GM19452 (cell line): ENCODE data around the gene LAMC3.

ENCODE experiments used
- ATAC-seq: cut with Tn5 transposase; IDR thresholded peaks from one replicate; pipeline ENCODE4 v1.9.1; 2021; ENCODE audit not compliant: unreplicated experiment

Gene LAMC3

DNA sequence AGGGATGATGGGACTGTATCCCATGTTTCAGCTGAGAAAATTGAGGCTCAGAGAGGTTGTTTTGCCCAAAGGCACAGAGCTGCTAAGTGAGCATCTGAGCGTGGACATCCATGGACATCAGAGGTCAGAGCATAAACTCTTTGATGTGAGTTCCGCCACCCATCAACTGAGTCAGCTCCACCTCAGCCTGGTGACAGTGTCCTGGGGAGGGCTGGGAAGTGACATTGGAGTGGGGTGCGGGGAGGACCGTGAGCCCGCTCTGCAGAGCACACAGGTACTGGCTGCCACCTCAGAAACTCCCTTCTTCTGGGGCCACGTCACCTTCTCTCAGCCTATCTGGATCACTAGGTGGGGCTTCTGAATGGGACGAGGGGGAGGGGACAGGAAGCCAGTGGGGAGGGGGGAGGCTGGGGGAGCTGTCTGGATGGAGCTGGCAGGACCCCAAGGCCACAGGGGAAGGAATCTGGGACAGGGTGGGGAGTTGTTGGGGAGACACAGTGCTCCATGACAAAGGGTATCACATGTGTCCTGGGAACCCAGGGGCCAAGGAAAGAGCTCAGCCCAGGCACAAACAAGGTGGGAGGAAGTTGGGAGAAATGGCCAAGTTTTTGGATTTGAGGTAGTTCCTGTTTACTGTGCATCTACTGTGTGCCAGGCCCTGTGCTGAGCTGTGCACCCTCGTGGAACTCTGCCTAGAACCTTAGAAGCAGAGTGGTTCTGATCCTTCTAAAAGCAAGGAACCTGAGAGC is 2.5 kb downstream of the LAMC3 start:
- ATAC-seq: no peak

DNA sequence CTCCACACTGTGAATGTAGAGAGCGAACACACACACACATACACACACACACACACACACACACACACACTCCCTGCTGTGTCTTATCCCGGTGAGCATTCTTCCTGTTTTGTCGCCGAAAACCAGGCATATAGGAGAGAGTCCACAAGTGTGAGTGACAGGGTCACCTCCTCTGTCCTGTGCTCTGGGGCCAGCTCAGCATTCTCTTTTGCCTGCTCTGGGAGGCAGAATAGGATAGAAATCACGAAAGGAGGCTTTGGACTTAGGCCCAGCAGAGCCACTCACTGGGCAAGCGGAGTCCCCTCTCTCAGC is 3.0 kb downstream of the LAMC3 start:
- no peak for ATAC-seq

DNA sequence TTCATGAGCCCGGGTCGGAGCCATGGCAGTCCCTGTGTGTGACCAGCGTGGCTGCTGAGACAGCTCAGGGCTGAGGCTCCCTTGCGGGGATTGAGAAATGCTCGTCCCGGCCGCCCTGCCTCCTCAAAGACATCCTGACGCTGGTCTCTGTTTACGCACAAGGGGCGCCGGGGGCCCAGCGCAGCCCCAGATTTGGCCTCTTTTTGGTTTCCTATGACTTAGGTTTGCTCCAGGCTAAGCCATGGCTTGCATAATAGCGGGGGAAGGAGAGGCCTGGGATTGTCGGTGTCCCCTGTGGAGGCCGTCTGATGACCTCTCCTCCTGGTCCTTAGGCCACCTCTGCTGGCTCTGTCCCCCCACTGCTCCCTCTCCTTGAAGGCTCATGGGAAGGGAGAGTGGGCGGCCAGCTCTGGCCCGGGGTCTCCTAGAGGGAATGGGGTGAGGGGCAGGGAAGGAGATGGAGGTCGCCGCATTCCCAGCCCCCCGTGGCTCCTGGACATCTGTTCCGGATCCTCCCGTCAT is 3.5 kb downstream of the LAMC3 start:
- ATAC-seq: no peak

DNA sequence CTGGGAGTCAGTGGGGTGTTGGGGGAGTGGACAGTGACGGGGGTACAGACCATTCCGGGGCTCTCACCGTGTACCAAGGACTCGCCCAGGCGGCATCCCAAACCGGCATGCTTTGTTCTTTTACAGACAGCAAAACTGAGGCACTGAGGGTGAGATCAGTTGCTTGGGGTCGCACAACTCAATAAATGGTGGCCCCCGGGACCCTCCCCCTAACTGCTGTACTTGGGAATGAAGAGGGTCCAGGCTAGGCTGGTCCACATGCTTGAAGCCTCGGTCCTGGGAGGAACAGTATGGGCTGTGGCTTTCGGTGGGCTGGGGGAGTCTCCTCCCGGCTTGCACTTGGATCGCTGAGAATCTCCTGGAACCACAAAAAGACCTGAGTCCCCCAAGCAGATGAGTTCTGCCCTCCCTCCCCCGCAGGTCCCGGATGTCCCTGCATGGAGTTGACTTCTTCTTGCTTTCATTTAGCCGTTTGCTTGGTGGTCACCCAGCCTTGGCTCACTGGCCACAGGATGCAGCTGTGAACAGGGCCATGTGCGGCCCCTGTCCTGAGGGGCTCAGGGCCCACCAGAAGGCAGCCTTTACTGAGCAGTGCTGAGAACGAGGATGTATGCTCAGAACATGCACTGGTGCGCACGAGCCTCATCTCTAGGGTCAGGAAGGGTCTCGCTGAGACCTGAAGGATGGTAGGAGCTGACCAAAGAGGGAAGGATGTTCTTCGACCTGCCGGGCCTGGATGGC is 4.2 kb downstream of the LAMC3 start:
- no peak for ATAC-seq

DNA sequence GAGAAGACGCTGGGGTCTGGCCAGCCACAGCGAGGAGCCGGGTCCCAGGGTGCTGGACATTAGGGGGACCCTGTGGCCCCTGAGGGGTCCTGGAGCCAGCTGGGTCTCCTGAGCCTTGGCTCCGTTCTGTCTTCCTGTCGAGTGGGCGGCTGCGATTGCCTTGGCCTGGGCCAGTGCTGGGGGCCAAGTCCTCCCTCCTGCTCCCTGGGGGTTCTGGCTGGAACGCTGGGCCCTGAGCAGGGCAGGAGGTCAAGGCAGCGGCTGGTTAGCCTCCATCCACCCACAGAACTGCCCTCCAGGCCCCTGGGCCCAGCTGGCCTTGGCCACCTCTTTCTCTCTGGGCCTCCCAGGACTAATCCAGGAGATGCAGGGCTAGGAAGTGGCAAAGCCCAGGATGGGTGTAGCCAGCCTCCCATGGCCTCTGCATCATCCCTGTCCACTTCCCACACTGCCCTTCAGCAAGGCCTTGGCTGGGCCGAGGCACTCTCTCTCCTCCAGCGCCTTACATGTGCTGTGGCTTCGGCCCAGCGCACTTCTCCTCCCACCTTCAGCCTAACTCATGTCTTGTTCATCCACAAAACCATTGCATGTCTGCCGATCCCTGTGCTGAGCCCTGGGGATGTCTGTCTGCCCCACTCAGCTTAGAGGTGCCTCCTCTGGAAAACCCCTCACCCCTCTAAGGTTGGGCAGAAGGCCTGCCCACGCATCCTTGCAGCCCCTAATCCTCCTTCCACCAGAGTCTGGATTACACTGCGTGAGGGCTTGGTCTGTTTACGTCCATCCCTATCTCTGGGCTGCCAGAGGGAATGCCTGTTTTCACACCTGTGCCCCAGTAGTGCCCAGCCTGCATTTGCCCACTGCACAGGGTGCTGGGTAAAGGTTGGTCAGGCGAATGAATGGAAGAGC is 5.0 kb downstream of the LAMC3 start:
- no peak for ATAC-seq

DNA sequence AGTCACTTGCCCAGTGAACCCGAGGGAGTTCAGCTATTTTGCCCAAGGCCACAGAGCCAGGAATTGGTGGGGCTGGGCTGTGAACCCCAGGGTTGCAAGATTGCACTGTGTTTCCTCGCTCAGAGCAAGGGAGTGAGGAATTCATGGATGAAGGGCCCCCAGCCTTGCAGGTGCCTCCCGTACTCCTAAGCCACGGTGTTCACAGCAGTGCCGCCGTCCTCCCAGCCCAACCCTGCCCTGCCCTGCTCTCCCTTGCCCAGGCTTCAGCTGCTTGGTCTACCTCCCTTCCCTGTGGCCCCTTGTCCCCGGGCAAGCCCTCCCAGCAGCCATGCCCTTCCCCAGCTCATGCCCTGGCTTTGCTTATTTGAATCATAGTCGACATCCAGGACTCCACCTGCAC is 6.1 kb downstream of the LAMC3 start:
- no peak for ATAC-seq

DNA sequence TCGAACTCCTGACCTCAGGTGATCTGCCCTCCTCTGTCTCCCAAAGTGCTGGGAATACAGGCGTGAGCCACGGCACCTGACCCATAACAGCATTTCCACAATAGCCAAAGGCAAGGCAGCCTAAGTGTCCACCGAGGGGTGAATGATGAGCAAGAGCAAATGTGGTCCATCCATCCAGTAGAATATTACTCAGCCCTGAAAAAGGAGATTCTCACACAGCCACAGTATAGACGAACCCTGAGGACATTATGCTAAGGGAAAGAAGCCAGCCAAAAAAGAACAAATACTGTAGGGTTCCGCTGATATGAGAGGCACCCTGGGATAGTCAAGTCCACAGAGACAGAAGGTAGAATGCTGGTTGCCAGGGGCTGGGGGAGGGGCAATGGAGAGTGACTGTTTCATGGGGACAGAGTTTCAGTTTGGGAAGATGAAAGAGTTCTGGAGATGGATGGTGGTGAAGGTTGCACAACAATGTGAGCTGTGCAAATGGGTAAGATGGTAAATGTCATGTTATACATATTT is 7.0 kb downstream of the LAMC3 start:
- no peak for ATAC-seq

DNA sequence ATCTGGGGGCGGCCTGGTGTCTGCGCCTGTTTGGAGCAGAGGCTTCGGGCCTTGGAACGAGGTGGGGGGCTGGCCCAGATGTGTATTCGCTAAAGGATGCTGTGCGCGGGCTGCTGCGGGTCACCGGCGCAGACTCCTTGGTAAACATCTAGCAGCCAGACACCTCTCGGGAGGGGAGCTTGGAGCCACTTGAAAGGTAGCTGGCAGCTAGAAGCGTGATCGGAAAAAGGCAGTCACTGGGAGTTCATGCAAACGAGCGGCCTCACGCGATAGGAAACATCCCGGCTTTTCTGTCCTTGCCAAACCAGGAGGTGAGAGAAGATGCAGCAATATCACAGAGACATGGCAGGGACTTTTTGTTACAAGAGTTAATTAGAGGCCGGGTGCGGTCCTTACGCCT is 8.1 kb downstream of the LAMC3 start:
- no peak for ATAC-seq

DNA sequence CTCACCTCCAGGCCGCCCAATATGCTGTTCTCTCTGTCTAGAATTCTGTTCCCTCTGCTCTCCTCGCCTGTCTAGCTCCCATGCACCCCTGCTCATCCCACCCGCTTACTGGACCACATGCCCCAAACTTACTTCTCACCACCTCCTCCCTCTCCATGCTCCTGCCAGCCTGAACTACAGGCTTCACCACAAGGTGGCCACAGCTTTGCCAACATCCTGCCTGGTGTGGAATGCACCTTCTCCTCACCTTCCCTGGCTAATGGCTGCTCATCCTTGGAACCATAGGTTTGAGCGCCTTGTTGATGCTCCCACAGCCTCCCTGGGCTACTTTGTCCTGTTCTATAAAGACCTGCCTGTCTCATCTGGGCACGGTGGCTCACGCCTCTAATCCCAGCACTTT is 9.6 kb downstream of the LAMC3 start:
- ATAC-seq: no peak

DNA sequence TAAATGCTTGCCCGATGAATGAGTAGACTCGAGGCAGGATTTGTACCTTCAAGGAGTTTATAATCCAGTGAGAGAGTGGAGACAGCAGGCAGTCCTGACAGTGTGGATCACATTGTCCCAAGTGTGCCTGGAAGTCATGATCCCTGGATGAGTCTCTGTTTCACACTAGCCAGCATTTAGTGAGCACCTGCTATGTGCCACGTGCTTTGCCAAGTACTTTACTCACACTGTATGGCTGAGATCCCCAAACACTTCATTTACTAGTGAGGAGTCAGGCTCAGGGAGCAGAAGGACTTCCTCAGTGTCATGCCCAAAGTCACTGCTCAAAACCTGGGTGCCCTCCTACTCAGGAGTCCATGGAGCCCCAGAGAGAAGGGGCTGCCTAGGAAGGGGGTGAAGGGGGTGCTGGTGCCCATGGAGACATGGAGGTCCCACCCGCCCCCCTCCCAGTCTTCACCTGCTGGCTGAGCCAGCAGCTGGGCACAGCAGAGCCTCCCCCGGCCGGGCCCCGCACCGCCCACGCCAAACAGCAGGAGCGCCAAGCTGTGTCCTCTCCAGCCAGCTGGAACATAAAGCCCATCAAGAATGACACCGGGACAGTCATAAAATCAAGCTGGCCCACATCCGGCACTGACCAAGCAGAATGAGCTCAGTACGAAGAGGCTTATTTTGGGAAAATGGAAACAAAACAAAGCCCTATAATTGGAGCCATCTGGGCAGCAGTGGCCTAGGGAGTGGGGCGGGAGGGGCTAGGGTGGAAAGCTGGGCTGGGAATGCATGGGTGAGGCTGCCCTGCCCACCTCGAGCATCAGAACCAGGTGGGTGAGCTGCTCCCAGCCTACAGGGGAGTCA is 10.6 kb downstream of the LAMC3 start:
- ATAC-seq: no peak

DNA sequence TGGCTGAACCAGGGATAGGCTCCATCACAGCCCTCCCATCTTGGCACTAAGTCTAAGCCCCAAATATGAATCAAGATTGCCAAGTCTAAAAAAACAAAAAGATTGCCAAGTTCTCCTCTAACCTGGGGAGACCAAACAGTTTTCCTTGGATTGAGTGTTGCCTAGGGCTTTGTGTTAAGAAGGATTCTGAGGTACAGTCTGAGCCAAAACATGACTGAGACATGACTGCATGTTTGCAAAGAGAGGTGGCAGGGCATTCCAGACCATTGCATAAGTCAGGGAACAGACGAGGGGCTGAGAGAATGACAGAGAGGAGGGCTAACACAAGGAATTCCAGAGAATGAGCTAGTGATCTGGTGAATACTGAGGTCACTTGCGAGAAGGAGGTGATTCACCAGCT is 11.4 kb downstream of the LAMC3 start:
- ATAC-seq: no peak

DNA sequence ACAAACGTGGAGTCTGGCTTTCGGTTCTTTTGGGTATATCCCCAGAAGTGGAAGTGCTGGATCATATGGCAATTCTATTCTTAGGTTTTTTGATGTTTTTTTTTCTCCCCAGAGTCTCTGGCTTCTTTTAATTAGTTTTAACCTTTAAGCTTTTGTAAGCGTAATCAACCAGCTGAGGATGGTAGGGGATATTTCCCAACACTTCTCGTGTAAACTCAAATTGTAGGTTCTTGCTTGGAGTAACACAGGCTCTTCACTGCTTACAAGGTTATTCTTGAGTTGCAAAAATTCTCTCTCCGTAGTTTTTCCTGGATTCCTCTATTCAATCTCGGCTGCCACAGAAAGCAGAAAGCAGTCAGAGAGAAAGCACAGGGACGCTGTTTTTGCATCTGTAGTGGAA is 11.9 kb downstream of the LAMC3 start:
- ATAC-seq: no peak

DNA sequence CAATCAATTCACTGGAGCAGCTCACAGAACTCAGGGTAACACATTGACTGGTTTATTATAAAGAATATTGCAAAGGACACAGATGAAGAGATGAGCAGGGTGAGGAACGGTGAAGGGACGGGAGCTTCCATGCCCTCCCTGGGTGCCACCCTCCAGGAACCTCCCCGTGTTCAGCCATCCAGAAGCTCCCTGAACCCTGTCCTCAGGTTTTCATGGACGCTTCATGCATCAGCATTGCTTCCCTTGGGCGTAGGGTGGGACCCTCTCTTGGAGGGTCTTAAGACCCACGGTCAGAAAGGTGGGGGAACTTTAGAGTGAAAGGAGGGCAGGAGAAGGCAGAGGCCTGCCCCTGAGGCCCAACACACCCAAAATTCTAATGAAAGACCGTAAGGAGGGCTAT is 12.8 kb downstream of the LAMC3 start:
- no peak for ATAC-seq

DNA sequence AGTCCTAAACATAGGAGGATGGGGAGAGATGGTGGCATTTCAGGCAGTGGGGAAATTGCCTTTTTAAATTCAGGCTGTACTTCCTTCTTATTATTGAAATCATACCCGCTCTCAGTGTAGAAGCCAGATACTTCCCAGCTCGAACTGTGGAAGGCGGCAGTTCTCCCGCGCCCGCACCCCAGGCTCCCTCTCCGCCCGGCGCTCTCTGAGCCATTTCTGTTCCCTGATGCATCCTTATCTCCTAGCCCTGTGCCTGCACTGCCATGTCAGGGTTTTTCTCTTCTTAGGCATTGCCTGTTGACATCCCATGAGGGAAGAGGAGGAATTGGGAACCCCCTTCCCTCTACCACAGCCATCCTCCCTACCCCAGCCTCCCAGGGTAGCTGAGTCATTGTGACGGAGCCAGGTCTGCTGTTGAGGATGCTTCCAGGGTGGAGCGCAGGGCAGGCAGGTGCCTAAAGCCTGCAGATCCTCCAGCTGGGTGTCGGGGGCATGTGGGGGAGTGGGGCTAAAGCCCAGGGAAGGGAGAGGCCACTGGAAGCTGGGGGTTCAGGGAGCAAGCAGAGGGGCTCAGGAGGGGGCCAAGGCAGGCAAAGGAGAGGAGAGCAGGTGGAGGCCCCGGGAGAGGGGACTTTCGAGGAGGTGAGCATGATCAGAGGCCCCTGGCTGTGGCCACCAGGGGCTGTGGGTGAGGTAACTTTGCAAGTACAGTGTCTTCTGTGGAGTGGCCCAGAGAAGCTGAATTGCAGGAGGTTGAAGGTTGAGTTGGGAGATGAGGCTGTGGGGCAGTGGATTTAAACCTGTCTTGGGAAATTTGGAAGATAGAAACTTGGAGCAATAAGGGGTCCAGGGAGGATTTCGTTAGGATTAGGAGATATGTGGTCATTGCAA is 16.2 kb downstream of the LAMC3 start:
- ATAC-seq: no peak

DNA sequence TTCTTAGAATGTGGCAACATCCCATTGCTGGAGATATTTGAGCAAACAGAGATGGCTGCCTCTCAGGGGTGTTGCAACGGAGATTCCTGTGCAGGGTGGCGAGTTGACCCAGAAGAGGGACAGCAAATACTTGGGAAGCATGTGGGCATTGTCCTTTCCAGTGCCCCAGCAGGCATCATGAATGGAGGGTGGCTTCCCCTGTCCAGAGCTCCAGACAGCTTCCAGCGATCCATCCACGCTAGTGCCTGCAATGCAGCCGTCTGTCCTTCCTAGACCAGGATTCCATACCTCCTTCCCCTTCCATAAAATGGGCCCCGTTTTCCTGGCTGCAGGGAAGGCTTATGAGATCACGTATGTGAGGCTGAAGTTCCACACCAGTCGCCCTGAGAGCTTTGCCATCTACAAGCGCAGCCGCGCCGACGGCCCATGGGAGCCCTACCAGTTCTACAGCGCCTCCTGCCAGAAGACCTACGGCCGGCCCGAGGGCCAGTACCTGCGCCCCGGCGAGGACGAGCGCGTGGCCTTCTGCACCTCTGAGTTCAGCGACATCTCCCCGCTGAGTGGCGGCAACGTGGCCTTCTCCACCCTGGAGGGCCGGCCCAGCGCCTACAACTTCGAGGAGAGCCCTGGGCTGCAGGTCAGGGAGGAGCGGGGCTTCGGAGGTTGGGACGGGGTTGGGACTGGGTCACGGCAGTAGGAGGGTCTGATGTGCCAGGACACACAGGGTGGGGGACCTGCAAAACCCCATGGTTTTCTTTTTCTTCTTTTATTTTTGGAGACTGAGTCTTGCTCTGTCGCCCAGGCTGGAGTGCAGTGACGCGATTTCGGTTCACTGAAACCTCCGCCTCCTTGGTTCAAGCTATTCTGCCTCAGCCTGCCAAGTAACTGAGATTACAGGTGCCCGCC is 17.2 kb downstream of the LAMC3 start:
- ATAC-seq: no peak

DNA sequence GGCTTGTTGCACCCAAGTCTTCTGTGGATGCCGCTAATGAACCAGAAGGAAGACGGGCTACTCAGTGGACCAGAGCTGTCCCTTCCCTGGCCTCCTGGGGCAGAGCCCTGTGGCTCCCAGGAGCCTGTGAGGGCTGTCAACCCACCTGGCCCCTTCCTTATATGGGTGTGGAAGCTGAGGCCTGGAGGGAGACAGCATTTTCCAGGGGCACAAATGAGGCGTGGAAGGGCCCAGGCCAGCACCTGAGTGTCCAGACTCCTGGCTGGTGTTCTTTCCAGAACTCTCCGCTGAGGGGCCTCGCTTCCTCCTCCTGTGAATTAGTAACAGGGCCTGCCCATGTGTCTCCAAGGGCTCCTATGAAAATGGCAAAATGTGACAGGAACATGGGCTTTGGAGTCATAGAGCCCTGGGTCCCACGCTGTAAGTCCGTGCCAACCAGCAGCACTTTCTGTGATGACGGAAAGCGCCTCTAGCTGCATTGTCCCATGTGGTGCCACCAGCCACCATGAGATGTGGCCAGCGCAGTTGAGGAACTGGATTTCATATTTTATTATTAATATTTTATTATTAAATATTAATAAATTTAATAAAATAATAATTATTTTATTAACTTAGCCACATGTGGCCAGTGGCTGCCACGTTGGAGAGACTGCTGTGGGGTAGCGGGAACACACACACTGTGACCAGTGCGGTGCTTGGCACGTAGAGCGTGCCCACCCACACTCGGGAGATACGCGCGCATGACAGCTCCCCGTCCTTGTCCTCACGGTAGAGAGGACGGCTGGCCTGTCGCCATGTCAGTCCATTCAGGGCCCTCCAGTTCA is 18.3 kb downstream of the LAMC3 start:
- no peak for ATAC-seq

DNA sequence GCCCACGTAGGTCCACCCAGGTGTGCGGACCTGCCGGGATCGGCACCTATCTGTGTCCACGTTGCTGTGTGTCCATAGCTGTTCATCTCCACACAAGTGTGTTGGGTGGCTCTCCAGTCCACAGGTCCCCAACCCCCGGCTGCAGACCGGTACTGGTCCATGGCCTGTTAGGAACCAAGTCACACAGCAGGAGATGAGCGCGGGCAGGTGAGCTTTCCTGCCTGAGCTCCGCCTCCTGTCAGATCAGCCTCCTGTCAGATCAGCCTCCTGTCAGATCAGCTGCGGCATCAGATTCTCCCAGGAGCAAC is 18.9 kb downstream of the LAMC3 start:
- ATAC-seq: no peak
